Transverse colon (tissue), 3 donors: Measurements from ENCODE around the gene FANK1.

Experiments
- CTCF ChIP-seq, 5 experiments: fragments of 200-600 bp in 3 of 5; fragments of 450-650 bp in 2 of 5; sonication (generic) in 3 of 5; IDR thresholded peaks; 1 replicate in 2 of 5; 2 replicates in 3 of 5; pipeline ENCODE4 v1.5.1; 2016 to 2017; ENCODE audit warnings: antibody characterized with exemption in 5 of 5, inconsistent platforms in 3 of 5, mild to moderate bottlenecking in 2 of 5, moderate library complexity in 1 of 5
- EP300 ChIP-seq: sonication (generic); formaldehyde crosslinking; IDR thresholded peaks from one replicate; pipeline ENCODE4 v1.6.1; 2017; ENCODE audit warnings: antibody characterized with exemption, low read depth
- POLR2A ChIP-seq: fragments of 450-650 bp; IDR thresholded peaks from one replicate; pipeline ENCODE4 v1.6.1; 2016; ENCODE audit warnings: antibody characterized with exemption, mild to moderate bottlenecking, moderate library complexity

GRCh38 chr10:126001576-126001975 lies 105.2 kb downstream of the FANK1 start:
- TF ChIP-seq CTCF (IDR thresholded peaks at IDR 0.05) (no peak), POLR2A (no peak), EP300 (no peak)
